IMR-90 (cell line): ENCODE data around the gene MAP4. TPM values are rescaled to one million over a fixed set of nuclear protein-coding genes. Genes with fewer than 3 reads are reported as not detected.

ENCODE experiments used
- ATAC-seq: fragments of 200-7000 bp; cut with Tn5 transposase; 2 replicates; pipeline ENCODE4 v1.9.1; 2020; ENCODE audit warnings: low read depth, mild to moderate bottlenecking, moderate library complexity
- BruUV-seq: library from RNA; stranded (reverse); fragments of 400-500 nt; replicated peaks from 2 replicates; lab custom pipeline; 2021; lab: Mats Ljungman, UMichigan
- CTCF ChIA-PET: fragments of 300-600 bp; formaldehyde crosslinking; extraction: SDS; loops from one replicate; lab custom pipeline; 2021; ENCODE audit warnings: antibody characterized with exemption; lab: Yijun Ruan, JAX
- POLR2A ChIA-PET: fragments of 300-600 bp; sonication (Branson Sonifier 250); formaldehyde crosslinking; loops from one replicate; lab custom pipeline; 2022; ENCODE audit warnings: antibody characterized with exemption; ENCODE audit not compliant: unreplicated experiment; lab: Charles Lee
- DNase-seq: peaks from one replicate; pipeline ENCODE4 v3.0.0; 2013
- H2AFZ ChIP-seq: replicated peaks from 2 replicates; pipeline ENCODE3; 2013; ENCODE audit warnings: low read length, mild to moderate bottlenecking; ENCODE audit not compliant: poor library complexity
- H2AK5ac ChIP-seq: 2 replicates; pipeline ENCODE4 v1.6.1; 2013; ENCODE audit warnings: low read depth, low read length, inconsistent platforms
- H2AK9ac ChIP-seq: replicated peaks from 2 replicates; pipeline ENCODE3; 2013; ENCODE audit warnings: mild to moderate bottlenecking, low read depth, low read length, moderate library complexity; ENCODE audit not compliant: poor library complexity
- H2BK120ac ChIP-seq: 2 replicates; pipeline ENCODE4 v1.6.1; 2013; ENCODE audit warnings: low read depth, low read length, inconsistent platforms
- H2BK15ac ChIP-seq: 3 replicates; pipeline ENCODE4 v1.6.1; 2013; ENCODE audit warnings: low read depth, low read length, inconsistent platforms
- H2BK20ac ChIP-seq: 2 replicates; pipeline ENCODE4 v1.6.1; 2013; ENCODE audit warnings: low read depth, mild to moderate bottlenecking, inconsistent platforms, low read length, moderate library complexity
- H2BK5ac ChIP-seq: 2 replicates; pipeline ENCODE4 v1.6.1; 2013; ENCODE audit warnings: mild to moderate bottlenecking, low read depth, low read length, inconsistent platforms; ENCODE audit not compliant: poor library complexity, severe bottlenecking
- H3K14ac ChIP-seq: replicated peaks from 2 replicates; pipeline ENCODE4 v1.6.1; 2013; ENCODE audit warnings: low read depth, low read length, inconsistent platforms
- H3K18ac ChIP-seq: 2 replicates; pipeline ENCODE4 v1.6.1; 2013; ENCODE audit warnings: low read depth, low read length, control low read depth
- H3K23ac ChIP-seq: 2 replicates; pipeline ENCODE4 v1.6.1; 2013; ENCODE audit warnings: low read depth, low read length, inconsistent platforms
- H3K27ac ChIP-seq: 2 replicates; pipeline ENCODE4 v1.5.1; 2013; ENCODE audit warnings: mild to moderate bottlenecking, control low read depth, low read length; ENCODE audit not compliant: insufficient read depth
- H3K27me3 ChIP-seq: 2 replicates; pipeline ENCODE4 v1.6.1; 2013; ENCODE audit warnings: low read length; ENCODE audit not compliant: control insufficient read depth, insufficient read depth
- H3K36me3 ChIP-seq: 2 replicates; pipeline ENCODE4 v1.6.1; 2013; ENCODE audit warnings: low read length, mixed read lengths; ENCODE audit not compliant: control insufficient read depth, insufficient read depth
- H3K4ac ChIP-seq: 2 replicates; pipeline ENCODE4 v1.6.1; 2013; ENCODE audit warnings: low read depth, low read length, inconsistent platforms
- H3K4me1 ChIP-seq: 2 replicates; pipeline ENCODE4 v1.6.1; 2013; ENCODE audit warnings: low read length, mixed read lengths; ENCODE audit not compliant: control insufficient read depth, insufficient read depth
- H3K4me2 ChIP-seq: 2 replicates; pipeline ENCODE4 v1.6.1; 2013; ENCODE audit warnings: low read depth, mild to moderate bottlenecking, control low read depth, low read length, moderate library complexity
- H3K4me3 ChIP-seq: 2 replicates; pipeline ENCODE4 v1.5.1; 2013; ENCODE audit warnings: low read depth, mild to moderate bottlenecking, control low read depth, low read length, moderate library complexity; ENCODE audit not compliant: insufficient read depth
- H3K56ac ChIP-seq: 2 replicates; pipeline ENCODE4 v1.6.1; 2013; ENCODE audit warnings: low read length, inconsistent platforms; ENCODE audit not compliant: insufficient read depth; ENCODE audit errors: extremely low read depth
- H3K79me1 ChIP-seq, 2 experiments: 2 replicates each; pipeline ENCODE4 v1.6.1; 2013; ENCODE audit warnings: low read length in 2 of 2, inconsistent platforms in 1 of 2, low read depth in 1 of 2
- H3K9ac ChIP-seq: 2 replicates; pipeline ENCODE4 v1.6.1; 2013; ENCODE audit warnings: low read depth, low read length, control low read depth
- H3K9me1 ChIP-seq: 2 replicates; pipeline ENCODE4 v1.6.1; 2013; ENCODE audit warnings: low read length, inconsistent platforms; ENCODE audit not compliant: insufficient read depth
- H3K9me3 ChIP-seq: 2 replicates; pipeline ENCODE4 v1.6.1; 2013; ENCODE audit warnings: low read length; ENCODE audit not compliant: control insufficient read depth, insufficient read depth
- H4K20me1 ChIP-seq: 2 replicates; pipeline ENCODE4 v1.6.1; 2013; ENCODE audit warnings: low read length, inconsistent platforms; ENCODE audit not compliant: insufficient read depth
- H4K5ac ChIP-seq: 2 replicates; pipeline ENCODE4 v1.6.1; 2013; ENCODE audit warnings: mild to moderate bottlenecking, low read depth, low read length, control low read depth
- H4K8ac ChIP-seq, 2 experiments: 2 replicates each; pipeline ENCODE4 v1.6.1; 2013; ENCODE audit warnings: low read depth in 2 of 2, low read length in 2 of 2, control low read depth in 1 of 2, inconsistent platforms in 1 of 2
- H4K91ac ChIP-seq: 2 replicates; pipeline ENCODE4 v1.6.1; 2013; ENCODE audit warnings: low read depth, low read length, inconsistent platforms; ENCODE audit not compliant: insufficient read depth
- BHLHE40 ChIP-seq: fragments of 150-350 bp; IDR thresholded peaks from 2 replicates; pipeline ENCODE4 v1.6.1; 2016; ENCODE audit warnings: mild to moderate bottlenecking, low read depth, low read length
- CEBPB ChIP-seq: IDR thresholded peaks from 2 replicates; pipeline ENCODE4 v1.6.1; 2012; ENCODE audit warnings: low read depth, low read length, improper control_type of control experiment
- CHD1 ChIP-seq: IDR thresholded peaks from 2 replicates; pipeline ENCODE4 v1.6.1; 2012; ENCODE audit warnings: low read depth, low read length, improper control_type of control experiment
- CTCF ChIP-seq: conservative IDR thresholded peaks from 2 replicates; pipeline ENCODE4 v1.5.1; 2012; ENCODE audit warnings: mild to moderate bottlenecking, low read depth, low read length, improper control_type of control experiment
- ELK1 ChIP-seq: fragments of 150-350 bp; IDR thresholded peaks from 2 replicates; pipeline ENCODE4 v1.6.1; 2016; ENCODE audit warnings: low read depth, mild to moderate bottlenecking, low read length, moderate library complexity, borderline replicate concordance
- FOS ChIP-seq: fragments of 150-350 bp; IDR thresholded peaks from 2 replicates; pipeline ENCODE4 v1.6.1; 2016; ENCODE audit warnings: low read depth, low read length
- MAFK ChIP-seq: IDR thresholded peaks from 2 replicates; pipeline ENCODE4 v1.6.1; 2012; ENCODE audit warnings: low read depth, low read length, improper control_type of control experiment
- MAZ ChIP-seq: IDR thresholded peaks from 2 replicates; pipeline ENCODE4 v1.6.1; 2012; ENCODE audit warnings: low read depth, mild to moderate bottlenecking, low read length, improper control_type of control experiment, moderate library complexity, borderline replicate concordance
- MXI1 ChIP-seq: IDR thresholded peaks from 2 replicates; pipeline ENCODE4 v1.6.1; 2012; ENCODE audit warnings: low read depth, mild to moderate bottlenecking, low read length, moderate library complexity, borderline replicate concordance
- NFE2L2 ChIP-seq: fragments of 150-350 bp; IDR thresholded peaks from 2 replicates; pipeline ENCODE4 v1.6.1; 2016; ENCODE audit warnings: low read depth, mild to moderate bottlenecking, low read length
- POLR2A ChIP-seq: IDR thresholded peaks from 2 replicates; pipeline ENCODE4 v1.6.1; 2012; ENCODE audit warnings: mild to moderate bottlenecking, low read depth, low read length
- RCOR1 ChIP-seq: IDR thresholded peaks from 2 replicates; pipeline ENCODE4 v1.6.1; 2012; ENCODE audit warnings: mild to moderate bottlenecking, low read length, improper control_type of control experiment; ENCODE audit not compliant: insufficient replicate concordance
- RFX5 ChIP-seq: IDR thresholded peaks from 2 replicates; pipeline ENCODE4 v1.8.0; 2012; ENCODE audit warnings: low read depth, mild to moderate bottlenecking, low read length, moderate library complexity
- SMC3 ChIP-seq: fragments of 150-350 bp; IDR thresholded peaks from 2 replicates; pipeline ENCODE4 v1.6.1; 2016; ENCODE audit warnings: low read depth, mild to moderate bottlenecking, antibody characterized with exemption, low read length, moderate library complexity
- USF2 ChIP-seq: fragments of 150-350 bp; IDR thresholded peaks from 2 replicates; pipeline ENCODE4 v1.6.1; 2017; ENCODE audit warnings: mild to moderate bottlenecking, antibody characterized with exemption, low read length, low read depth
- WGBS, 2 experiments: methylation state at CpG; one replicate each; pipeline versions ENCODE4 v1.1.5 to v1.1.7; 2013; ENCODE audit warnings: missing lambda C conversion rate in 2 of 2; ENCODE audit not compliant: insufficient read length in 1 of 2; ENCODE audit errors: extremely low coverage in 2 of 2; 5-methylcytosine and 5-hydroxymethylcytosine counted together
- dilution Hi-C: fragments of 300-500 bp; cut with HindIII; formaldehyde crosslinking; loops from one replicate; pipeline ENCODE4 v1.14.3; 2018; ENCODE audit warnings: low sequenced_read_pairs; ENCODE audit not compliant: unreplicated experiment
- in situ Hi-C: fragments of 300-500 bp; cut with MboI; formaldehyde crosslinking; loops from 3 replicates; pipeline ENCODE4 v1.14.3; 2019; ENCODE audit warnings: low sequenced_read_pairs, inconsistent platforms, mixed read lengths
- intact Hi-C: fragments of 100-400 bp; cut with micrococcal nuclease; formaldehyde crosslinking; loops from 2 replicates; pipeline ENCODE4 v1.10.0; 2022
- polyA plus RNA-seq, 3 experiments: library from polyadenylated mRNA; depleted of rRNA; stranded (reverse); fragments of >200 nt; gene quantifications; 2 replicates each; pipeline ENCODE4 v1.2.3, GENCODE V29; 2012; ENCODE audit warnings: low replicate concordance in 1 of 3
- total RNA-seq: library from RNA; depleted of rRNA; stranded (reverse); fragments of >200 nt; gene quantifications from 2 replicates; pipeline ENCODE4 v1.2.3, GENCODE V29; 2012

The MAP4 gene
- total and polyA plus RNA-seq, 2 of the 4 experiments (the other 2 are of a cell fraction): 87.8 to 216 TPM

- no peak overlapping the region for H3K4me3 ChIP-seq
- in situ Hi-C loops (no loop called here), intact Hi-C loops (loop anchor here (5.0 to 10.0 kb wide), 2 partner anchors 115 to 278 kb away; no protein-coding TSS in a partner anchor), dilution Hi-C loops (no loop called here)
- no CpG with 5 or more reads among the region's 3 CpGs for WGBS, 2 experiments
- 0 out of 2 replicates have a peak overlapping the region, but pooled peaks have one; percentile 33 for H3K23ac ChIP-seq
- no peaks in the 10 kb centered on the region for H3K4me1 ChIP-seq
- POLR2A ChIA-PET: no interaction called here
- H4K8ac ChIP-seq: no peak overlapping the region
- H3K18ac ChIP-seq: no peak overlapping the region
- DNase-seq: peak; percentile 37
- H3K27me3 ChIP-seq: no peaks in the 10 kb centered on the region
- no TSS peak for BruUV-seq
- H2AFZ ChIP-seq: no peak overlapping the region
- no peak overlapping the region for H3K56ac ChIP-seq
- peaks cover 39 to 54% of the 10 kb centered on the region in 2 experiments for H3K79me1 ChIP-seq
- H4K5ac ChIP-seq: no peak overlapping the region
- H3K4me2 ChIP-seq: no peak overlapping the region
- H3K9me1 ChIP-seq: no peaks in the 10 kb centered on the region; the same call in 1 of the 2 replicates
- no peak for ATAC-seq
- no peak overlapping the region for H3K9ac ChIP-seq
- no peak overlapping the region for H2BK120ac ChIP-seq
- no peak overlapping the region for H3K27ac ChIP-seq
- no peak overlapping the region for H2AK5ac ChIP-seq
- peaks cover 13% of the 10 kb centered on the region; the same call in 1 of the 2 replicates for H4K20me1 ChIP-seq
- H3K14ac ChIP-seq: no peak overlapping the region
- H4K91ac ChIP-seq: no peak overlapping the region
- H3K9me3 ChIP-seq: no peaks in the 10 kb centered on the region
- H2AK9ac ChIP-seq: no peak overlapping the region
- H3K36me3 ChIP-seq: peaks cover 35% of the 10 kb centered on the region
- CTCF ChIA-PET: no interaction called here
- no peak overlapping the region for H2BK20ac ChIP-seq
- no peak for TF ChIP-seq MXI1
- TF ChIP-seq RFX5: no peak
- no peak for TF ChIP-seq ELK1
- no peak for TF ChIP-seq BHLHE40
- TF ChIP-seq CHD1: no peak
- no peak for TF ChIP-seq NFE2L2
- no peak for TF ChIP-seq MAFK
- no peak for TF ChIP-seq SMC3
- no peak for TF ChIP-seq RCOR1
- no peak for TF ChIP-seq CTCF
- TF ChIP-seq POLR2A: no peak
- no peak for TF ChIP-seq FOS
- no peak for TF ChIP-seq MAZ
- no peak for TF ChIP-seq CEBPB
- no peak for TF ChIP-seq USF2
- no peak overlapping the region for H3K4ac ChIP-seq
- no peak overlapping the region for H2BK5ac ChIP-seq
- H2BK15ac ChIP-seq: no peak overlapping the region
Measured at GRCh38 chr3:47877290-47877689, 138.9 kb downstream of the MAP4 start.
